HuH-7.5 (cell line): Measurements from ENCODE around the gene IL10.
"Not testable (repeated sequence)": the region's sequence is repeated elsewhere in the genome, so short reads cannot be mapped to it uniquely, and the experiment has no call there.

ENCODE experiments used
- DNase-seq: peaks from one replicate; pipeline ENCODE4 v3.0.0; 2011; ENCODE audit warnings: low spot score

IL10 gene

GRCh38 chr1:206793620-206794019, 21.3 kb upstream of the IL10 start:
- no peak for DNase-seq

GRCh38 chr1:206792939-206793607, 20.8 kb upstream of the IL10 start:
- no peak for DNase-seq

GRCh38 chr1:206790502-206791250, 18.4 kb upstream of the IL10 start:
- no peak for DNase-seq

GRCh38 chr1:206788487-206789050, 16.3 kb upstream of the IL10 start:
- no peak for DNase-seq

- DNase-seq = no peak
Measured at GRCh38 chr1:206787891-206788290, 15.6 kb upstream of the IL10 start.

GRCh38 chr1:206786212-206786886, 14.1 kb upstream of the IL10 start:
- DNase-seq = no peak

GRCh38 chr1:206785182-206785765, 13.0 kb upstream of the IL10 start:
- no peak for DNase-seq

GRCh38 chr1:206784471-206784903, 12.2 kb upstream of the IL10 start:
- DNase-seq = no peak

GRCh38 chr1:206783506-206783905, 11.2 kb upstream of the IL10 start:
- DNase-seq = no peak

GRCh38 chr1:206782448-206782847, 10.2 kb upstream of the IL10 start:
- DNase-seq = no peak

GRCh38 chr1:206779638-206780037, 7.3 kb upstream of the IL10 start:
- no peak for DNase-seq

- DNase-seq = not testable (repeated sequence)
Measured at GRCh38 chr1:206778911-206779310, 6.6 kb upstream of the IL10 start.

- no peak for DNase-seq
Measured at GRCh38 chr1:206778031-206778430, 5.7 kb upstream of the IL10 start.

GRCh38 chr1:206776229-206776628, 3.9 kb upstream of the IL10 start:
- DNase-seq = no peak

- no peak for DNase-seq
Measured at GRCh38 chr1:206774093-206774492, 1.8 kb upstream of the IL10 start.

- DNase-seq = no peak
Measured at GRCh38 chr1:206771338-206771692, 979 bp downstream of the IL10 start.

GRCh38 chr1:206770531-206771337, 1.6 kb downstream of the IL10 start, which contains the start of gene IL19:
Gene IL19 (plus strand): TSS chr1:206770773. CDS start chr1:206836663, 65,890 bp downstream.
- DNase-seq = no peak

- no peak for DNase-seq
Measured at GRCh38 chr1:206769304-206769731, 3.0 kb downstream of the IL10 start.

GRCh38 chr1:206768472-206769303, 3.6 kb downstream of the IL10 start:
- DNase-seq = no peak

- DNase-seq = no peak
Measured at GRCh38 chr1:206766251-206766856, 5.9 kb downstream of the IL10 start.
